HG02588 (cell line): Measurements from ENCODE around the gene KRTCAP3.

Experiments used
- ATAC-seq: cut with Tn5 transposase; IDR thresholded peaks from one replicate; pipeline ENCODE4 v1.9.1; 2021; ENCODE audit warnings: mild to moderate bottlenecking, moderate library complexity; ENCODE audit not compliant: unreplicated experiment

KRTCAP3 gene

GRCh38 chr2:27435628-27436027 lies 6.6 kb upstream of the KRTCAP3 start:
- ATAC-seq = no peak

DNA sequence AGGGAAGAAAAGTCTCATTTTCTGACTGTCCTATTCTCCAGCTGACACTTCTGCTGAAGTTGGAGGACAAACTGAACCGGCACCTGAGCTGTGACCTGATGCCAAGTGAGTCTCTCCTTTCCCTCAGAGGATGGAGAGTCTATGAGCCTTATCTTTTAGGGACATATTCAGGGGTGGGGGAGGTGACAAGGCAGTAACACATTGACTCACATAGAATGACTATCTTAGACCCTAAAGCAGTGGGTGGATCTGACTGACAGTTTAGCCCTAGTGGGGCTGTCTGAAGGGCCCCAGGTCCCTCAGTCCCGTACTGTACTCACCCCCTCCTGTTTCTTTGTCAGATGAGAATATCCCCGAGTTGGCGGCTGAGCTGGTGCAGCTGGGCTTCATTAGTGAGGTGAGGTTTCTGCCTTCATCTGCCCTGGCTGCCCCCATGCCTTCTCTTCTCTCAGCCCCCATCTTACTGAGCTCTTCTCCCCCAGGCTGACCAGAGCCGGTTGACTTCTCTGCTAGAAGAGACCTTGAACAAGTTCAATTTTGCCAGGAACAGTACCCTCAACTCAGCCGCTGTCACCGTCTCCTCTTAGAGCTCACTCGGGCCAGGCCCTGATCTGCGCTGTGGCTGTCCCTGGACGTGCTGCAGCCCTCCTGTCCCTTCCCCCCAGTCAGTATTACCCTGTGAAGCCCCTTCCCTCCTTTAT lies 805 bp upstream of the KRTCAP3 start:
- no peak for ATAC-seq

DNA sequence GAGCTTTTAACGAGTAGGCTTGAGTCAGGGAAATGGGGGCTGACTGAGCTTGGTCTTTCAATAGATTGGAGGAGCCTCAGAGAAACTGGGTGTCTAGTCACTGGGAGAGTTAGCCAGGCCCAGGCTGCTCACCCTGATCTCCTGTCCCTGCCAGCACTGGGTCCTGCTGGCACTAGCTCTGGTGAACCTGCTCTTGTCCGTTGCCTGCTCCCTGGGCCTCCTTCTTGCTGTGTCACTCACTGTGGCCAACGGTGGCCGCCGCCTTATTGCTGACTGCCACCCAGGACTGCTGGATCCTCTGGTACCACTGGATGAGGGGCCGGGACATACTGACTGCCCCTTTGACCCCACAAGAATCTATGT lies 720 bp downstream of the KRTCAP3 start:
- ATAC-seq = no peak

DNA sequence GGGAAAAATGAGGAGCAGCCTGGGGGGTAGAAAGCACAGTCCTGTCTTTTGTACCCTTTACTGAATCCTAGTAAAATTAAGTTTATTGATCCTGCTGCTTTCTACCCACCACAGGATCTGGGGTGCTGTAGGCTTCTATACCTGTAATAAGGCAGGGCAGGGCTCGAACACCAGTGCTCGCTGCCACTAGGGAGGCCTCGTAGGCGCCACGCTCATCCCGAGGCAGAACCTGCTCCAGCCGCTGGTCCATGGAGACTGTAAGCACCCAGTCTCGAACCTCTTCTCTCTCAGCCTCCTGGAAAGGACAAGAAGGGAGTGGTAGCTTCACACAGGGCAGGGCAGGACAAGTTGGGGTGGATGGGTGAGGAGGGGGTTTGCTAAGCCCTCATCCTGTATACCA lies 3.0 kb downstream of the KRTCAP3 start:
- ATAC-seq = no peak

- no peak for ATAC-seq
Measured at GRCh38 chr2:27445615-27446014, 3.4 kb downstream of the KRTCAP3 start.

DNA sequence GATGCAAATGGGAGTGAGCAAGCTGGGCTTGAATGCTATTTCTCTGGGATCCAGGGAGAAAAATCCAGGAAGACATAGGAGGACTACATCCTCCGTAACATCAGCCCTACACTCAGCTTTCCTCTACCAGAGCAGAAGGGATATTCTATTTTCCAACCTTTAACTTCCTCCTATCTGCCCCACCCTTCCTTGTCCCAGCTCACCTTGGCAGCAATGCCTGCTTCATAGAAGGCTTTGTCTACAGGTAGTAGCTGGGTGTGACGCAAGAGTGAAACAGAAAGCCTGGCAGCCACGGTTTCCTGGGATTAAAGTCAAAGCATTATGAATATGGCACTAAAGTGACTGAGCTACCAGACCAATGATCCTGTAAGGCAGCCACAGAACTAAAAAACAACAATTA lies 3.9 kb downstream of the KRTCAP3 start:
- no peak for ATAC-seq

GRCh38 chr2:27448381-27448780 lies 6.2 kb downstream of the KRTCAP3 start:
- no peak for ATAC-seq

- ATAC-seq = no peak
Measured at GRCh38 chr2:27451095-27451494, 8.9 kb downstream of the KRTCAP3 start.

DNA sequence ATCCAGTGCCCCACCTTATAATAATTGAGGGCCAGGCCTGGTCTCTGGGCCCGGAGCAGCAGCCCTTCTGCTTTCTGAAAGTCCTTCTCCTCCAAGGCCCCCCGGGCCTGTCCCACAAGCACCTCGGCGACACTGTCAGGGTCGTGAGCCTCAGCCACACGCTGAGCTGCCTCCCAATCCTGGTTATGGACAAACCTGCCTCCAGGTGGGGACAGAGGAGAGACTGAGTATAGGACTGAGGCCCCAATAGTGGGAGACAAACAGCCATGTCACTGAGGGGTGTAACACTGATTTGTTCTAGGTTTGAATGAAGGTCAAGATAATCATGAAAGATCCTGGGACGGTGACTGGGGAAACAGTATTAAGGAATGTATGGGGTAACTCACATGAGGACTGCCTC lies 11.8 kb downstream of the KRTCAP3 start:
- no peak for ATAC-seq

GRCh38 chr2:27461118-27461517 lies 18.9 kb downstream of the KRTCAP3 start:
- no peak for ATAC-seq

DNA sequence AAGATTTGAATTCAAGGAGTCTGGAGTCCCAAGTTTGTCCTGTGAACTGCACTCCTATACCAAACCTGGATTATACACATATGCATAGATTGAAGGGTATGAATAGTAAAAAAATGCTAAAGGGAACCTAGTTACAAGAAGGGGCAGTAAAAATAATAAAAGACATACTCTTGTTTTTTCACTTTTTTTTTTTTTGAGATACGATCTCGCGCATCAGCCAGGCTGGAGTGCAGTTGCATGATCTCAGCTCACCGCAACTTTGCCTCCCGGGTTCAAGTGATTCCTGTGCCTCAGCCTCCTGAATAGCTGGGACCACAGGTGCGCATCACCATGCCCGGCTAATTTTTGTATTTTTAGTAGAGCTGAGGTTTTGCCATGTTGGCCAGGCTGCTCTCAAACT lies 22.3 kb downstream of the KRTCAP3 start:
- no peak for ATAC-seq

- no peak for ATAC-seq
Measured at GRCh38 chr2:27471961-27472360, 29.8 kb downstream of the KRTCAP3 start.

- ATAC-seq = no peak
Measured at GRCh38 chr2:27485496-27485895, 43.3 kb downstream of the KRTCAP3 start.

GRCh38 chr2:27489118-27489497 lies 46.9 kb downstream of the KRTCAP3 start:
- ATAC-seq = no peak

DNA sequence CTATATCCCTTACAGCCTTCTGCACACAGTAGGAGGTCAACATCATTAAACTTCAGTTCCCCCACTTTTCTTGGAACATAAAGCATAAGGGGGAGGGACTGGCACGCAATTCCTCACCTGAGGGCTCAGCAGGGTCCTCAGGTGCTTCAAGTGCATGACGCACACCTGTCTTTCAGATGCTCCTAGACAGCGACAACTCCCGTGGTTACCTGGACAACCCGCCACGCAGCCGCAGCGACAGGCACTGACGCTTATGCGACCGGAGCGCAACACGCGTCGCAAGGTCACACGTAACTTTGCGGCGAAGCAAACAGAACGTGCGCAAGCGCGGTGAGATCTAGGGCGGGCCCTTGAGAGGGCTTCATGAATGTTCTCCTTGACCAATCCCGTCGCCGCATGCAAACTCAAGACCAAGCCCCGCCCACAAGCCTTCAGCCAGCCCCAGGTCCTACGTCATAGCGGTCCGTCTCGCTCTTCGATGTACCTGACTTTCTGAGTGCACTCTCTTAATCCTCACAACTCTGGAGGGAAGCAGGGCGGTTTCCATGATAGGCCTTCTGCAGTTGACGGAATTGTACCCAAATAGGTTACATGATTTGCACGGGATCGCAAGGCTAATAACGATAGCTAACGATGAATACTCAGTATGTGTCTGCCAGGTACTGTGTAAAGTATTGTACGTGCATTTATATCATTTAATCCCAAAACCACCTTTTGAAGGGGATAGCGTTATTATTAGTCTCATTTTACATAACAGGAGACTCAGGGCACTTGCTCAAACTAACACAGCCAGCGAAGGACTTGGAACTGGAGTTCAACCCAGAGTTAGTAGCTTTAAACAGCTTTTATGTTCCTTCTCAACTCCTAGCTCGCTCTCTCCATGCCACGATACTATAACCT lies 47.6 kb downstream of the KRTCAP3 start, which contains the start of gene IFT172:
IFT172 (minus strand) TSS at position 246 of the 900 bp plus-strand sequence; CDS start at position 156, 90 bp downstream.
- ATAC-seq = peak; percentile 90

DNA sequence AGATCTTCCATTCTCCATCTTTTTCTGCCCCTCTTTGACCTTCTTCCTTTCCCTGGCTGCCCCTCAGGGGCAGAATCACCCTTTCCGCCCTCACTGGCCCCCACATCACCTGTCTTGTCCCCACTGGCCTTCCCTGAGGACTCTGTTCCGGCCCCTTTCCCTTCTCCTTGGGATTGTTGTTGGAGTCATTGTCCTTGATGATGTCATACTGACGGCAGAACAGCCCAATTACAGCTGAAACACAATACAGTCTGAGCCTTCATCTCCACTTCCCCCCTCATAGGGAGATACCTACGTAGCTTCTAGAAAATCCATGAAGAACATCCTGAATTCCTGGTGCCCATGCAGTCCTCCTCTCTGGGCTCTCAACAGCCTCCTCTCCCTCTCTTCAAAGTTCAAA lies 50.4 kb downstream of the KRTCAP3 start:
- ATAC-seq = no peak

- no peak for ATAC-seq
Measured at GRCh38 chr2:27493948-27494283, 51.7 kb downstream of the KRTCAP3 start.
